Upper lobe of left lung (tissue), 6 donors: ENCODE results near the gene SSPN. TPM values are rescaled to one million over a fixed set of nuclear protein-coding genes. Genes with fewer than 3 reads are reported as not detected.

Source experiments
- ATAC-seq, 2 donors: fragments of 200-7000 bp; cut with Tn5 transposase; one replicate each; pipeline ENCODE4 v1.9.1; 2022; ENCODE audit warnings: mild to moderate bottlenecking in 2 of 2, moderate library complexity in 2 of 2; ENCODE audit not compliant: low FRiP score in 2 of 2
- DNase-seq, 2 donors: peaks; one replicate each; pipeline ENCODE4 v3.0.0-alpha.2; 2019 to 2020
- H3K27ac ChIP-seq, 4 donors: fragments of 200-600 bp; sonication (generic); one replicate each; pipeline ENCODE4 v1.5.1; 2016 to 2019
- H3K27me3 ChIP-seq, 4 donors: fragments of 200-600 bp; sonication (generic); one replicate each; pipeline ENCODE4 v1.5.1; 2017 to 2019
- H3K36me3 ChIP-seq, 4 donors: fragments of 200-600 bp; sonication (generic); one replicate each; pipeline ENCODE4 v1.5.1; 2016 to 2019
- H3K4me1 ChIP-seq, 4 donors: fragments of 200-600 bp; sonication (generic); one replicate each; pipeline ENCODE4 v1.5.1; 2018 to 2019
- H3K4me3 ChIP-seq, 4 donors: fragments of 200-600 bp; sonication (generic); one replicate each; pipeline ENCODE4 v1.5.1; 2017 to 2019; ENCODE audit warnings: mild to moderate bottlenecking in 2 of 4, moderate library complexity in 1 of 4
- H3K9me3 ChIP-seq, 4 donors: fragments of 200-600 bp; sonication (generic); one replicate each; pipeline ENCODE4 v1.5.1; 2018 to 2019
- EP300 ChIP-seq, 4 donors: sonication (generic); formaldehyde crosslinking; IDR thresholded peaks; one replicate each; pipeline ENCODE4 v1.5.1; 2017; ENCODE audit warnings: antibody characterized with exemption in 4 of 4, control low read depth in 2 of 4
- POLR2A ChIP-seq, 4 donors: fragments of 450-650 bp; IDR thresholded peaks; one replicate each; pipeline ENCODE4 v1.5.1; 2016 to 2017; ENCODE audit warnings: antibody characterized with exemption in 4 of 4, mild to moderate bottlenecking in 2 of 4
- POLR2AphosphoS5 ChIP-seq, 2 donors: sonication (generic); formaldehyde crosslinking; IDR thresholded peaks; one replicate each; pipeline ENCODE4 v1.5.1; 2017; ENCODE audit warnings: antibody characterized with exemption in 2 of 2
- WGBS, 2 donors: methylation state at CpG; one replicate each; pipeline ENCODE4 v1.1.5; 2017 to 2018; 5-methylcytosine and 5-hydroxymethylcytosine counted together
- total RNA-seq, 6 donors: library from RNA; depleted of rRNA in 4 of 6; stranded (reverse); fragments of >200 nt in 4 of 6; gene quantifications; one replicate each; pipeline versions ENCODE4 v1.1.0 to v1.2.1, GENCODE V29; 2016 to 2021
- TF ChIP-seq, protein P1 (sequence below), 6 experiments: fragments of 450-650 bp in 4 of 6; fragments of 200-600 bp in 2 of 6; sonication (generic) in 2 of 6; IDR thresholded peaks; one replicate each; pipeline ENCODE4 v1.5.1; 2016 to 2019; ENCODE audit warnings: antibody characterized with exemption in 6 of 6
- donor health status: DM: no; HTN: no; CAD: no; lungs with moderate emphysema.
- donor health status: DM: no; HTN: yes; CAD: no; lungs with severe emphysema.

SSPN gene
- total RNA-seq, 6 donors from 2014 or later: 1.0 to 38.8 (median 10.0) TPM

DNA sequence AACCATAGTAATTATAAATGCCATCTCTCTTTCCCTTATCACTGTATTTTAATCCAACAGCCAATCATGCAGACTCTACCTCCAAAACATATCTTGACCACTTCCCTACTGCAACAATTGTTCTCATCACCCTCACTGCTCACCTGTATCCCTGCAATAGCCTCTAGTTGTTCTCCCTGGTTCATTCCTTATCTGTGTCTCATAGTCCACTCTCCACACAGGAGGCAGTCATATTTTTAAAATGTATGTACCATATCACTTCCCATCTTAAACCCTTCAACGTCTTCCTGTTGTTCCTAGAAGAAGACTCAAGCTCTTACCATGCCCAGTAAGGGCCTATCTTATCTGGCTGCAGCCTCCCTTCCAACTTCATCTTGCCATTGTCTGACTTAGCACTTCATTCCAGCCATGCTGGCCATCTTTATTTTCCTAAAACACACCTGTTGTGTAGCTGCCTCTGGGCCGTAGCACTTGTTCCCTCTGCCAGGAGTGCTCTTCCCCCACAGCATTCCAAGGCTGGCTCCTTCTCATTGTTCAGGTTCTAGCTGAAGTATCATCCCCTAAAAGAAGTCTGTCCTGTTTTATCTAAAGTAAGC, 42.8 kb upstream of the SSPN start:
- H3K27ac ChIP-seq: no peak overlapping the region
- H3K9me3 ChIP-seq: no peaks in the 10 kb centered on the region
- no peaks in the 10 kb centered on the region for H3K36me3 ChIP-seq
- H3K4me3 ChIP-seq: no peak overlapping the region
- H3K4me1 ChIP-seq: peaks cover 0 to 4% (median 0%) of the 10 kb centered on the region in 4 donors
- 77 to 78% methylated on average over 2 of the region's 2 CpGs for WGBS, 2 donors
- DNase-seq (no peak), ATAC-seq (no peak)
- H3K27me3 ChIP-seq: no peaks in the 10 kb centered on the region
- TF ChIP-seq EP300 (IDR thresholded peaks at IDR 0.05): no peak
- TF ChIP-seq, protein P1, sequence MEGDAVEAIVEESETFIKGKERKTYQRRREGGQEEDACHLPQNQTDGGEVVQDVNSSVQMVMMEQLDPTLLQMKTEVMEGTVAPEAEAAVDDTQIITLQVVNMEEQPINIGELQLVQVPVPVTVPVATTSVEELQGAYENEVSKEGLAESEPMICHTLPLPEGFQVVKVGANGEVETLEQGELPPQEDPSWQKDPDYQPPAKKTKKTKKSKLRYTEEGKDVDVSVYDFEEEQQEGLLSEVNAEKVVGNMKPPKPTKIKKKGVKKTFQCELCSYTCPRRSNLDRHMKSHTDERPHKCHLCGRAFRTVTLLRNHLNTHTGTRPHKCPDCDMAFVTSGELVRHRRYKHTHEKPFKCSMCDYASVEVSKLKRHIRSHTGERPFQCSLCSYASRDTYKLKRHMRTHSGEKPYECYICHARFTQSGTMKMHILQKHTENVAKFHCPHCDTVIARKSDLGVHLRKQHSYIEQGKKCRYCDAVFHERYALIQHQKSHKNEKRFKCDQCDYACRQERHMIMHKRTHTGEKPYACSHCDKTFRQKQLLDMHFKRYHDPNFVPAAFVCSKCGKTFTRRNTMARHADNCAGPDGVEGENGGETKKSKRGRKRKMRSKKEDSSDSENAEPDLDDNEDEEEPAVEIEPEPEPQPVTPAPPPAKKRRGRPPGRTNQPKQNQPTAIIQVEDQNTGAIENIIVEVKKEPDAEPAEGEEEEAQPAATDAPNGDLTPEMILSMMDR (IDR thresholded peaks at IDR 0.05): no peak
- no peak for TF ChIP-seq POLR2AphosphoS5 (IDR thresholded peaks at IDR 0.05)
- no peak for TF ChIP-seq POLR2A (IDR thresholded peaks at IDR 0.05)

DNA sequence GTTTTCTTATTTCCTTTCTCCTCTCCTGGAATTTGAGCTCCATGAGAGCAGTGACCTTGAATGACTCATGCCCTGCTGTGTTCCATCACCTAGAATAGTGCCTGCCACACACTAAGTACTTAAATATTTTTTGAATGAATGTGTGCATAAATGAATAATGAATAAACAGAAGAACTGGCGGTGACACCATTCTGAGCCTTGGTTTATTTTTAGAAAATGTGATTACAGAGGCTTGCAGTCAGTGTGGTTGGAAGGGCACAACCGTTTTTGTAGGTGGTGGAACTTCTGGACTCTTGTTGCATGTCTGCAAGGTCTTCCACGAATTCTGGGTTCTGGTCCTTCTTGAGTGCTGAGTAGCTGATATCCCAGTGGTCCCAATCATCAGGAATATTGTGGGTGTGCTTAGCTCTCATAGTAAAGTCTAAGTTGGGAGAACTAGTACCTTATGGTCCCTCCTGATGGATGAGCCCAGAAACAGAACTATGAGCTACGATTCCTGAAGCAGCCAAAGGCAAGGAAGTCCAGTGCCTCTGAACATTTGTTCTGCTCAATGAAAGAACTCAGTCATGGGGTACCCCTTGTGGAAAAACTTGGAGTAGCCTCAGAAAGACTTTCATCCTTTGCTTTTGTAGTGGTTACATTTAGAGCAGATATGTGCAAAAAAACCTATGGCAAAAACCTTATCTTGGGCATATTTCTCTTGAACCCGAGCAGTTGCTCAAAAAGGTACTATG, 41.8 kb upstream of the SSPN start:
- Histone ChIP-seq H3K27me3 (no peaks in the 10 kb centered on the region), H3K27ac (no peak overlapping the region), H3K4me3 (no peak overlapping the region), H3K4me1 (peaks cover 0 to 4% (median 0%) of the 10 kb centered on the region in 4 donors), H3K36me3 (no peaks in the 10 kb centered on the region), H3K9me3 (no peaks in the 10 kb centered on the region)
- DNase-seq: no peak
- WGBS, 2 donors: 54 to 57% methylated on average over 5 of the region's 5 CpGs
- ATAC-seq: peak; percentile 57 to 68
- TF ChIP-seq POLR2AphosphoS5 (IDR thresholded peaks at IDR 0.05): peak in 1 of 2 donors; percentile 31
- TF ChIP-seq POLR2A (IDR thresholded peaks at IDR 0.05): no peak
- TF ChIP-seq, protein P1 (IDR thresholded peaks at IDR 0.05): peak in 1 of 6 experiments; percentile 9
- no peak for TF ChIP-seq EP300 (IDR thresholded peaks at IDR 0.05)

DNA sequence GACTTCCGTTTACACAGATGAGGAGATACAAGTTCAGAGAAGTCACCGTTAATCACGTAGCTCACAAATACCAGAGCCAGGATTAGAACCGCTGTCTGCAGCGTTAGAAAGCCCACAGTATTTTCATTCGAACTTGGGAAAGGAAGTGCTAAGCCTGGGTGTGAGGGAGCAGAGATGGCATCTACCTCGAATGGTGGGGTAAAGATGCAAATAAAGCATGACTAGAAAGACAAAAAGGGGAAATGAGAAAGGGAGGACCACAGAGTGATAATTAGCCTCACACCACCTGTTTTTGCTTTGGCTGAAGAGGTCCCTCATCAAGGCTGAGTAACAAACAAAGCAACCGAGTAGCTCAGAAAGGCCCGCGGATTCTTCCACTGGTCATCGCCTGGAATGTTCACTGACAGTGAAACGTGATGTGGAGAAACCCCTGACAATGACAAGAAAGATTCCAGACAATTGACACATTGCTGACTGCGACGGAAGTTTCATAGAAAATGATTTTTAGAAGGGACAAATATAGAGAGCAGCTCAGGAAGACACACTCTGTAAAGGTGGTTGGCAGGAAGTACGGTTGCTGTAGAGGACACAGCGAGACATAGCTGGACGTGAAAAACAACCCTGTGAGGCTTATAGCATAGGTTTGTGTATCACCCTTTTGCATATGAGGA, 39.0 kb upstream of the SSPN start:
- DNase-seq: no peak
- H3K27me3 ChIP-seq: no peaks in the 10 kb centered on the region
- H3K4me1 ChIP-seq: peaks cover 0 to 1% (median 0%) of the 10 kb centered on the region in 4 donors
- H3K9me3 ChIP-seq: no peaks in the 10 kb centered on the region
- no peak overlapping the region for H3K4me3 ChIP-seq
- H3K27ac ChIP-seq: no peak overlapping the region
- 74 to 78% methylated on average over 17 of the region's 17 CpGs for WGBS, 2 donors
- H3K36me3 ChIP-seq: no peaks in the 10 kb centered on the region
- no peak for ATAC-seq
- no peak for TF ChIP-seq EP300 (IDR thresholded peaks at IDR 0.05)
- TF ChIP-seq POLR2AphosphoS5 (IDR thresholded peaks at IDR 0.05): no peak

- no peaks in the 10 kb centered on the region for H3K9me3 ChIP-seq
- no peaks in the 10 kb centered on the region for H3K4me1 ChIP-seq
- no peaks in the 10 kb centered on the region for H3K27me3 ChIP-seq
- H3K36me3 ChIP-seq: no peaks in the 10 kb centered on the region
- no peak overlapping the region for H3K27ac ChIP-seq
- no peak overlapping the region for H3K4me3 ChIP-seq
- no peak for DNase-seq
- ATAC-seq: no peak
- no peak for TF ChIP-seq POLR2AphosphoS5 (IDR thresholded peaks at IDR 0.05)
- TF ChIP-seq, protein P1 (IDR thresholded peaks at IDR 0.05): no peak
- no peak for TF ChIP-seq EP300 (IDR thresholded peaks at IDR 0.05)
- TF ChIP-seq POLR2A (IDR thresholded peaks at IDR 0.05): no peak
- WGBS, 2 donors: 50 to 54% methylated on average over 3 of the region's 3 CpGs
Measured at GRCh38 chr12:26157001-26157400, 38.4 kb upstream of the SSPN start.

- TF ChIP-seq EP300 (IDR thresholded peaks at IDR 0.05) (no peak), POLR2AphosphoS5 (IDR thresholded peaks at IDR 0.05) (no peak), POLR2A (IDR thresholded peaks at IDR 0.05) (no peak)
- TF ChIP-seq, protein P1 (IDR thresholded peaks at IDR 0.05): no peak
- Histone ChIP-seq H3K27ac (no peak overlapping the region), H3K27me3 (no peaks in the 10 kb centered on the region)
Measured at GRCh38 chr12:26158078-26158764, 37.2 kb upstream of the SSPN start.

More at GRCh38 chr12:26158078-26158764, 37.2 kb upstream of the SSPN start:
- no peaks in the 10 kb centered on the region for H3K36me3 ChIP-seq
- DNase-seq (peak in 1 of 2 donors; percentile 6), ATAC-seq (no peak)
- no peaks in the 10 kb centered on the region for H3K9me3 ChIP-seq
- WGBS, 2 donors: 57 to 65% methylated on average over 3 of the region's 3 CpGs
- H3K4me3 ChIP-seq: no peak overlapping the region
- H3K4me1 ChIP-seq: no peaks in the 10 kb centered on the region
